Measurements from ENCODE around the gene GTPBP6.
"Not testable (repeated sequence)": the region's sequence is repeated elsewhere in the genome, so short reads cannot be mapped to it uniquely, and the experiment has no call there.

Gene GTPBP6

DNA sequence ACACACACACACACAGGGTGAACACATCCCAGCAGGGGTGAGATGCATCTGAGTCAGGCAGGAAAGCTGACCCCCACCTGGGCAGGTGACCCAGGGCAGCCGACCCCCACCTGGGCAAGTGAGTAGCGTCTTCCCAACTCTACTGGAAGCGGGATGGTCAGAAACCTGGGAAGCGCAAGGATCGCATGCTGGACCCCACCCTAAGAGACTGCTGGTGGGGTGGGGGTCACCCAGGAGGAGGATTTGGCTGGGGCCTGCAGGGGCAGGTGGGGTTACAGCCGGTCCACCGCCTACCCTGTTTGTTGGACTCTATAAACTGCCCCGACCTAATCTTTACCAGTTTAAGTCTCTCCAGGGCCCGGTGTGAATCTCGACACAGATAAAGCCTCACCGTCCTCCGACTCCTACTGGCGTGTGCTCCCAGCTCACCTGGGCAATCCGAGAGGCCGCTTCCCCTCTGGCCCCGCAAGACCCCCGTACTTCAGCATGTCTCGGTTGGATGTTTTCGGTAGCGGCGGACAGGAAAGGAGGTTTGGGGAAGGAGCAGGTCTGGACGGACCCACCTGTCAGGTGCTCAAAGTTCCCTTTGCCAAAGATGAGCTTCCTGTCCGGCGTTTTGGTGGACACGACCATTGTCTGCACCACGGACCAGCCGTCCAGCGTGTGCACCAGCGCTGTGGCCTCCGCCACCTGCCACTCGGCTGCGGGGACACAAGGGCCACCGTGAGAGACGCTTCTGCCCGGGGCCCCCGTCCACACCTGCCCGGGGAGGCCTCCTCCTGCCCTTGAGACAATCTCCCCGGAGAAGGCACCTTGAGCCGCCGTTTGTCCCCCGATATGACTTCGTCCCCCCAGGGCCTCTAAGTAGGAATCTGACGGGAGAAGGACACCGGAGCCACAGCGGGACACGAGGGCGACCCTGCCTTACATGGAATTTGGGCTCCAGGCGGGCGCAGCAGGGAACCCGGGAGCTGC, 2.0 kb downstream of the GTPBP6 start:
- DNase-seq, result no peak

GRCh38 chrX:314781-315595, 3.6 kb downstream of the GTPBP6 start:
- DNase-seq, result no peak

DNA sequence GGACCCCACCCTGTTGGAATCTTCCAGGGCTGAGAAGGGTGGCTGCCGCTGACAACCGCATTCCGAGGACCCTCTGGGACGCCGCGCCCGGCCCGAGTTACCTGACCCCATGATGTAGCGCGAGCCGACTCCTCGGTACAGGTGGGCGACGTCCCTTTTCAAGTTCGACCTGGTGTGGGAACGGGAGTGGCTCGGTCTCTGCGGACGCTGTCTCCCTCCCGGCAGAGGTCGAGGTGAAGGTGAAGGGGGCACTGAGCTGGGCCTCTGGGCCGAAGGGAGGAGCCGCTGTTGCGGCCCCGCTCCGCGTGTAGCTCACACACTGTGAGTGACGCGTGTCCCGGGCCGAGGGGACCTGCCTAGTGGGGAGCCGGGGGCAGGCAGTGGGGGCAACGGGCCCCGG, 4.5 kb downstream of the GTPBP6 start:
- DNase-seq, result no peak

DNA sequence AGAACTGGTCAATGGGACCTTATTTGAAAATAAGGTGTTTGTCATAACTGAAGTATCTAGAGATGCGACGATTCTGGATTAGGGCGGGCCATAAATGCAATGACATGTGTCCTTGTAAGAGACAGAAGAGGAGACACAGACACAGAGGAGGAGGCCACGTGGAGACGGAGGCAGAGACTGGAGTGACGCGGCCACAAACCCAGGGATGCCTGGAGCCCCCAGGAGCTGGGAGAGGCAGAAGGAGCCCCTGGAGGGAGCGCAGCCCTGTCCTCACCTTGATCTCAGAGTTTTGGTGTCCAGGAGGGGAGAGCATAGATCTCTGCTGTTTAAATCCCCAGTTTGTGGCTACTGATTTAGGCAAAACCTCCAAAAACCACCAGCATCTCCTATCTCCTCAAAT, 5.0 kb downstream of the GTPBP6 start:
- DNase-seq, result no peak

DNA sequence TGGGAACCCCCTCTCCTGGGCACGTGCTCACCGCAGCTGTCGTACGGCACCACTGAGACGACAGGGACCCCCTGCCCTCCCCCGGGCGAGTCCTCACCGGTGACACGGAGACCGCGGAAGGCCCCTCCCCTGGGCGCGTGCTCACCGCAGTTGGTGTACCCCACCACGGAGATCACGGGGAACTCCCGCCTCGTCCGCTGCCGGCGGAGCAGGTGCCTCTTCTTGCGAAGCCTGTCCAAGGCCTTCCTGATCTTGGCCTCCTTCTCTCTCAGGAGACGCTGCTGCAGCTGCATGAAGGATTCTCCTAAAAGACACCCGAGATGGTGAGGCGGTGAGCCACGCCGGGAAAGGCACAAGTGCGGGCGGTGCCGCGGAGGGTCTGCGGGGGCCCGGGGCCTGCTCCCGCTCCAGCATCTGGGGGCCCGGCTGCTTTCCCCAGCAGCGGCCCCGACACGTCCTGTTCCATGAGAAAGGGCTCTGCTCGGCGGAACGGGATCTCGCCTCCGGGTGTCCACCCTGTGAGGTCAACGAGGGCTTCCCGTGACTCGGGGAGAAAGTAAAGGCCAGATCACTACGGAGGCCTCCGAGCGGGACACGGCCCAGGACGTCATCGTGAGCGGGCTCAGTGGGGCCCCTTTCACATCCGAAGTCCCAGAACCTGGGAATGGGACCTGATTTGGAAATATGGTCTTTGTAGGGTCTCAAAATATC, 5.8 kb downstream of the GTPBP6 start:
- DNase-seq, result no peak

DNA sequence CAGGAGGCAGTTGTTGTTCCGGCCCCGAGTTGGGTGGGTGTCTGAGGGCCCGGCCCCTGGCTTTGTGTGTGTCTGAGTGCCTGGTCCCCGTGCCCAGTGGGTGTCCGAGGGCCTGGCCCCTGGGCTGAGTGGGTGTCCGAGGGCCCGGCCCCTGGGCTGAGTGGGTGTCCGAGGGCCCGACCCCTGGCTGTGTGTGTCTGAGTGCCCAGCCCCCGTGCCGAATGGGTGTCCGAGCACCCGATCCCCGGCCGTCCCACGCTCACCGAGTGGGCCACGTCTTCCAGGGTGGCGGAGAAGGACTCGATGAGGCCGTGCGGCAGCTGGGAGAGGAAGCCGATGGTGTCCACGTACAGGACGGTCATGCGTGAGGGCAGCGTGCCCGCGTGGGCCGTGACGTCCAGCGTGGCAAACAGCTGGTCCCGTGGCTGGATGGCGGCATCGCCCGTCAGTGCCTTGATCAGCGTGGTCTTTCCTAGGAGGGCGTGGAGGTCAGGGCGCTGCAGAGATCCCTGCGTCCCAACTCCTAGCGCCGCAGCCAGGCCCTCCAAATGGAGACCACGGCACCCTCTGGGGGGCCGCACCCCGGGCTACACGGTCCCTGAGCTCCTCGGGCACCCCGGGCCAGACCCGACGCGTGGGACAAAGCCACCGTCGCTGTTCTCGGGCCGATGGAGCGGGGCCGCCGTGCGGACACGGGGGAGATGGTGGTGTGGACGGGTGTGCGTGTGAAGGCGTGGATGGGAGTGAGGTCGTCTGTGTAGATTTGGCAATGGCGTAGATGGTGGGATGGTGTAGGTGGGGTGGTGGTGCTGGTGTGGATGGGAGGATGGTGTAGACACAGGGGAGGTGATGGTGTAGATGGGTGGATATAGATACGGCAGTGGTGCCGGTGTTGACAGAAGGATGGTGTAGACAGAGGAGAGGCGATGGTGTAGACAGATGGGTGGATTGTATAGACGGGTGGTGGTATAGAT, 7.2 kb downstream of the GTPBP6 start:
- no peak for DNase-seq

- no peak for DNase-seq
Observed at GRCh38 chrX:310621-311155, 7.9 kb downstream of the GTPBP6 start.

GRCh38 chrX:308821-309520, 9.6 kb downstream of the GTPBP6 start:
- no peak for DNase-seq

- DNase-seq, result no peak
Observed at GRCh38 chrX:307261-308111, 11.1 kb downstream of the GTPBP6 start.

- not testable (repeated sequence) for DNase-seq
Observed at GRCh38 chrX:306614-307251, 11.9 kb downstream of the GTPBP6 start.

DNA sequence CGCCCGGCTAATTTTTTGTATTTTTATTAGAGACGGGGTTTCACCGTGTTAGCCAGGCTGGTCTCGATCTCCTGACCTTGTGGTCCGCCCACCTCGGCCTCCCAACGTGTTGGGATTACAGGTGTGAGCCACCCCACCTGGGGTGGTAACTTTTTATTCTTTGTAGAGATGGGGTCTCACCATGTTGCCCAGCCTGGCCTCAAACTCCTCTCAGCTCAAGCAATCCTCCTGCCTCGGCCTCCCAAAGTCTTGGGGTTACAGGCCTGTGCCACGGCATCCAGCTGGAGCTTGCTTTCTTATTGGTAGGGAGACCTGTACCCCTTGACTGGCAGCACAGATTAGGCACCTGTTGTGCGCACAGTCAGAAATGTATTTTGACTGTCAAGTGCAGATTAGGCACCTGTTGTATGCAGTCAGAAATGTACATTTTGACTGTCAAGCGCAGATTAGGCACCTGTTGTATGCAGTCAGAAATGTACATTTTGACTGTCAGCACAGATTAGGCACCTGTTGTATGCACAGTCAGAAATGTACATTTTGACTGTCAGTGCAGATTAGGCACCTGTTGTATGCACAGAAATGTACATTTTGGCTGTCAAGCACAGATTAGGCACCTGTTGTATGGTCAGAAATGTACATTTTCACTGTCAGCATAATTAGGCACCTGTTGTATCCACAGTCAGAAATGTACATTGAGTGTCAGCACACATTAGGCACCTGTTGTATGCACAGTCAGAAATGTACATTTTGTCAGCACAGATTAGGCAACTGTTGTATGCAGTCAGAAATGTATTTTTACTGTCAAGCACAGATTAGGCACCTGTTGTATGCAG, 12.6 kb downstream of the GTPBP6 start:
- DNase-seq, result not testable (repeated sequence)

- no peak for DNase-seq
Observed at GRCh38 chrX:302975-303374, 15.6 kb downstream of the GTPBP6 start.

- DNase-seq, result no peak
Observed at GRCh38 chrX:300334-300733, 18.3 kb downstream of the GTPBP6 start.

DNA sequence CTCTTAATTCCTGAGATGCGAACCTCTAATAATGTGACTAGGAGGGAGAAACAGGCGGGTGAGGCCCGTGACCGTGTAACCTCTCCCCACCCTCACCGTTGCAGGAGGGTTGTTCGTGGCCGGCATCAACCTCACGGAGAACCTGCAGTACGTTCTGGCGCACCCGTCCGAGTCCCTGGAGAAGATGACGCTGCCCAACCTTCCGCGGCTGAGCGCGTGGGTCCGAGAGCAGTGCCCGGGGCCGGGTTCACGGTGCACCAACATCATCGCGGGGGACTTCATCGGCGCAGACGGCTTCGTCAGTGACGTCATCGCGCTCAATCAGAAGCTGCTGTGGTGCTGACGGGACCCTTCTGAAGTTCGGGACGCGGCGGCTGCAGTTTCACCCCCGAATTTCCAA, 19.6 kb downstream of the GTPBP6 start:
- no peak for DNase-seq

- DNase-seq, result no peak
Observed at GRCh38 chrX:295136-295535, 23.5 kb downstream of the GTPBP6 start.

- no peak for DNase-seq
Observed at GRCh38 chrX:292900-293897, 25.4 kb downstream of the GTPBP6 start.

- DNase-seq, result no peak
Observed at GRCh38 chrX:291411-291901, 27.1 kb downstream of the GTPBP6 start.
